GM19238 (cell line): ENCODE measurements around the gene NCKAP5L.
"Not testable (repeated sequence)": the region's sequence is repeated elsewhere in the genome, so short reads cannot be mapped to it uniquely, and the experiment has no call there.

Source experiments
- DNase-seq: peaks from one replicate; pipeline ENCODE4 v3.0.0; 2011; ENCODE audit warnings: low spot score; ENCODE audit not compliant: insufficient read length

Gene NCKAP5L

GRCh38 chr12:49828133-49829091 lies at the start of gene NCKAP5L:
TSS of gene NCKAP5L (minus strand) at chr12:49828413. CDS start at chr12:49804044, 24,369 bp downstream.
- DNase-seq, result peak; percentile 92

GRCh38 chr12:49877066-49877465 lies 48.9 kb upstream of the NCKAP5L start:
- no peak for DNase-seq

- DNase-seq, result no peak
Observed at GRCh38 chr12:49876070-49876469, 47.9 kb upstream of the NCKAP5L start.

GRCh38 chr12:49875115-49875720 lies 47.0 kb upstream of the NCKAP5L start:
- DNase-seq, result no peak

- DNase-seq, result no peak
Observed at GRCh38 chr12:49874142-49874897, 46.1 kb upstream of the NCKAP5L start.

GRCh38 chr12:49873361-49873934 lies 45.2 kb upstream of the NCKAP5L start:
- no peak for DNase-seq

GRCh38 chr12:49872781-49873181 lies 44.6 kb upstream of the NCKAP5L start:
- no peak for DNase-seq

- no peak for DNase-seq
Observed at GRCh38 chr12:49872381-49872780, 44.2 kb upstream of the NCKAP5L start.

GRCh38 chr12:49871811-49872251 lies 43.6 kb upstream of the NCKAP5L start:
- DNase-seq, result not testable (repeated sequence)

GRCh38 chr12:49871263-49871561 lies 43.0 kb upstream of the NCKAP5L start:
- DNase-seq, result no peak

GRCh38 chr12:49870501-49871262 lies 42.5 kb upstream of the NCKAP5L start:
- DNase-seq, result no peak

GRCh38 chr12:49869816-49870500 lies 41.7 kb upstream of the NCKAP5L start:
- no peak for DNase-seq

GRCh38 chr12:49868952-49869815 lies 41.0 kb upstream of the NCKAP5L start:
- no peak for DNase-seq

GRCh38 chr12:49868449-49868848 lies 40.2 kb upstream of the NCKAP5L start:
- no peak for DNase-seq

- DNase-seq, result no peak
Observed at GRCh38 chr12:49867570-49868341, 39.5 kb upstream of the NCKAP5L start.

- DNase-seq, result peak; percentile 87
Observed at GRCh38 chr12:49866859-49867569, 38.8 kb upstream of the NCKAP5L start.

GRCh38 chr12:49865782-49866135 lies 37.5 kb upstream of the NCKAP5L start:
- DNase-seq, result no peak
